Astrocyte (in vitro differentiated cells and primary cell): ENCODE data around the gene CORO2B. TPM values are rescaled to one million over a fixed set of nuclear protein-coding genes. Genes with fewer than 3 reads are reported as not detected.

ENCODE experiments used
- DNase-seq: peaks from one replicate; pipeline ENCODE4 v3.0.0-alpha.2; 2010; ENCODE audit warnings: low read depth
- FAIRE-seq: peaks from 2 replicates; lab custom pipeline; 2011; peaks lifted over from hg19 to GRCh38; lab: Jason Lieb, UNC
- H2AFZ ChIP-seq: 2 replicates; pipeline ENCODE4 v1.6.0; 2012; ENCODE audit warnings: low read depth, low read length, inconsistent platforms
- H3K27ac ChIP-seq: 2 replicates; pipeline ENCODE4 v1.5.1; 2011; ENCODE audit warnings: low read depth, low read length, inconsistent platforms
- H3K27me3 ChIP-seq: 2 replicates; pipeline ENCODE4 v1.6.0; 2011; ENCODE audit warnings: low read length, inconsistent platforms; ENCODE audit not compliant: insufficient read depth
- H3K36me3 ChIP-seq: 2 replicates; pipeline ENCODE4 v1.5.1; 2011; ENCODE audit warnings: low read length, inconsistent platforms; ENCODE audit not compliant: insufficient read depth
- H3K4me1 ChIP-seq: 2 replicates; pipeline ENCODE4 v1.5.1; 2011; ENCODE audit warnings: low read length, inconsistent platforms; ENCODE audit not compliant: insufficient read depth
- H3K4me2 ChIP-seq: 2 replicates; pipeline ENCODE4 v1.6.0; 2012; ENCODE audit warnings: low read length, inconsistent platforms
- H3K4me3 ChIP-seq: 2 replicates; pipeline ENCODE4 v1.5.1; 2011; ENCODE audit warnings: low read depth, mild to moderate bottlenecking, low read length, inconsistent platforms; ENCODE audit not compliant: insufficient read depth
- H3K79me2 ChIP-seq: 2 replicates; pipeline ENCODE4 v1.6.0; 2012; ENCODE audit warnings: mild to moderate bottlenecking, low read length, inconsistent platforms; ENCODE audit not compliant: insufficient read depth
- H3K9ac ChIP-seq: 2 replicates; pipeline ENCODE4 v1.6.0; 2012; ENCODE audit warnings: mild to moderate bottlenecking, low read length, inconsistent platforms
- H3K9me3 ChIP-seq: 2 replicates; pipeline ENCODE4 v1.5.1; 2012; ENCODE audit warnings: low read depth, mild to moderate bottlenecking, low read length, inconsistent platforms; ENCODE audit not compliant: insufficient read depth
- H4K20me1 ChIP-seq: 2 replicates; pipeline ENCODE4 v1.6.0; 2012; ENCODE audit warnings: low read length, inconsistent platforms; ENCODE audit not compliant: insufficient read depth
- H3K27ac Mint-ChIP-seq: one replicate; pipeline ENCODE4 v1.8.0; 2021; ENCODE audit warnings: mild to moderate bottlenecking, mixed read lengths; ENCODE audit not compliant: unreplicated experiment
- H3K27me3 Mint-ChIP-seq: one replicate; pipeline ENCODE4 v1.8.0; 2021; ENCODE audit warnings: low read depth, mixed read lengths; ENCODE audit not compliant: unreplicated experiment
- H3K36me3 Mint-ChIP-seq: one replicate; pipeline ENCODE4 v1.8.0; 2021; ENCODE audit warnings: low read depth, mixed read lengths; ENCODE audit not compliant: unreplicated experiment
- H3K4me1 Mint-ChIP-seq: one replicate; pipeline ENCODE4 v1.8.0; 2021; ENCODE audit warnings: low read depth, mixed read lengths; ENCODE audit not compliant: unreplicated experiment
- H3K4me3 Mint-ChIP-seq: one replicate; pipeline ENCODE4 v1.8.0; 2021; ENCODE audit warnings: mild to moderate bottlenecking, moderate library complexity, mixed read lengths; ENCODE audit not compliant: unreplicated experiment
- H3K9me3 Mint-ChIP-seq: one replicate; pipeline ENCODE4 v1.8.0; 2021; ENCODE audit warnings: mild to moderate bottlenecking, mixed read lengths; ENCODE audit not compliant: unreplicated experiment
- EZH2 ChIP-seq: IDR thresholded peaks from 2 replicates; pipeline ENCODE4 v1.6.1; 2012; ENCODE audit warnings: mild to moderate bottlenecking, low read length, inconsistent platforms; ENCODE audit not compliant: insufficient read depth
- total RNA-seq: library from RNA; stranded (reverse); gene quantifications from 2 replicates; pipeline ENCODE4 v1.2.1, GENCODE V29; 2021
- TF ChIP-seq, protein P1 (sequence below): IDR thresholded peaks from 2 replicates; pipeline ENCODE4 v1.5.1; 2011; ENCODE audit warnings: low read depth, mild to moderate bottlenecking, inconsistent platforms, low read length, moderate library complexity; ENCODE audit not compliant: insufficient read depth

CORO2B gene
- total RNA-seq, 1 donor from 2014 or later, result 7.4 TPM

DNA sequence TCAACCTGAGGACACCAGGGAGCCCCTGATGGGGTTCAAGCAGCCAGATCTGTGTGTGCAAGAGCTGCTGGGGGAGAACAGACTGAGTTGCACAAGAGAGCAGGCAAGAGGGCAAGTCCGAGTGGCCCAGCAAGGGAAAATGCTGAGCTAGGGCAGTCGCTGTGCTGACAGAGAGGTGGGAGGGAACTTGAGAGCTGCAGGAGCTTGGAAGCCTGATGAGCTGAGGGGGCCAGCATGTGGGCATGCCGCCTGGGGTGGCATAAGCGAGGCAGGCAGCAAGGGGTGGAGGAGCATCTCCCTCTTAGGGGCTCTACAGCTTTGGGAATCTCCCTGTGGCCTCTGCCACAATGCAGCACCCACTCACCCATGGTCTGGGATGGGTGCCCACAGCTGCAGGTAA is 4.7 kb upstream of the CORO2B start:
- no peaks in the 10 kb centered on the region for H3K36me3 ChIP-seq
- peaks cover 5% of the 10 kb centered on the region for H4K20me1 ChIP-seq
- FAIRE-seq (no peak), DNase-seq (no peak)
- no peak overlapping the region for H3K27ac ChIP-seq
- H3K9me3 Mint-ChIP-seq, result no peaks in the 10 kb centered on the region
- no peak overlapping the region for H3K4me3 ChIP-seq
- H3K4me3 Mint-ChIP-seq, result no peak overlapping the region
- TF ChIP-seq, protein P1, sequence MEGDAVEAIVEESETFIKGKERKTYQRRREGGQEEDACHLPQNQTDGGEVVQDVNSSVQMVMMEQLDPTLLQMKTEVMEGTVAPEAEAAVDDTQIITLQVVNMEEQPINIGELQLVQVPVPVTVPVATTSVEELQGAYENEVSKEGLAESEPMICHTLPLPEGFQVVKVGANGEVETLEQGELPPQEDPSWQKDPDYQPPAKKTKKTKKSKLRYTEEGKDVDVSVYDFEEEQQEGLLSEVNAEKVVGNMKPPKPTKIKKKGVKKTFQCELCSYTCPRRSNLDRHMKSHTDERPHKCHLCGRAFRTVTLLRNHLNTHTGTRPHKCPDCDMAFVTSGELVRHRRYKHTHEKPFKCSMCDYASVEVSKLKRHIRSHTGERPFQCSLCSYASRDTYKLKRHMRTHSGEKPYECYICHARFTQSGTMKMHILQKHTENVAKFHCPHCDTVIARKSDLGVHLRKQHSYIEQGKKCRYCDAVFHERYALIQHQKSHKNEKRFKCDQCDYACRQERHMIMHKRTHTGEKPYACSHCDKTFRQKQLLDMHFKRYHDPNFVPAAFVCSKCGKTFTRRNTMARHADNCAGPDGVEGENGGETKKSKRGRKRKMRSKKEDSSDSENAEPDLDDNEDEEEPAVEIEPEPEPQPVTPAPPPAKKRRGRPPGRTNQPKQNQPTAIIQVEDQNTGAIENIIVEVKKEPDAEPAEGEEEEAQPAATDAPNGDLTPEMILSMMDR, result no peak
- no peak for TF ChIP-seq EZH2
- peaks cover 9% of the 10 kb centered on the region for H3K4me1 ChIP-seq
- no peak overlapping the region for H3K9ac ChIP-seq
- H3K27ac Mint-ChIP-seq, result no peak overlapping the region
- H3K27me3 Mint-ChIP-seq, result peaks cover 49% of the 10 kb centered on the region
- no peaks in the 10 kb centered on the region for H3K36me3 Mint-ChIP-seq
- H3K4me2 ChIP-seq, result no peak overlapping the region
- H3K79me2 ChIP-seq, result peaks cover 7% of the 10 kb centered on the region
- no peaks in the 10 kb centered on the region for H3K27me3 ChIP-seq
- no peak overlapping the region for H2AFZ ChIP-seq
- peaks cover 3% of the 10 kb centered on the region for H3K4me1 Mint-ChIP-seq
- H3K9me3 ChIP-seq, result no peaks in the 10 kb centered on the region

GRCh38 chr15:68574629-68575028 is 4.2 kb upstream of the CORO2B start:
- no peak overlapping the region for H3K4me3 ChIP-seq
- H3K4me3 Mint-ChIP-seq, result no peak overlapping the region
- H3K36me3 ChIP-seq, result no peaks in the 10 kb centered on the region
- no peaks in the 10 kb centered on the region for H3K9me3 Mint-ChIP-seq
- no peak overlapping the region for H3K9ac ChIP-seq
- DNase-seq, result no peak
- no peak overlapping the region for H2AFZ ChIP-seq
- H4K20me1 ChIP-seq, result peaks cover 6% of the 10 kb centered on the region
- H3K9me3 ChIP-seq, result no peaks in the 10 kb centered on the region
- H3K27me3 ChIP-seq, result no peaks in the 10 kb centered on the region
- no peak overlapping the region for H3K4me2 ChIP-seq
- FAIRE-seq, result no peak
- peaks cover 10% of the 10 kb centered on the region for H3K4me1 ChIP-seq
- TF ChIP-seq EZH2, result no peak
- TF ChIP-seq, protein P1, result no peak
- no peaks in the 10 kb centered on the region for H3K36me3 Mint-ChIP-seq
- peaks cover 3% of the 10 kb centered on the region for H3K4me1 Mint-ChIP-seq
- peaks cover 49% of the 10 kb centered on the region for H3K27me3 Mint-ChIP-seq
- H3K79me2 ChIP-seq, result peaks cover 11% of the 10 kb centered on the region
- H3K27ac Mint-ChIP-seq, result no peak overlapping the region
- H3K27ac ChIP-seq, result no peak overlapping the region

- Mint-ChIP-seq H3K9me3 (no peaks in the 10 kb centered on the region), H3K27ac (no peak overlapping the region), H3K36me3 (no peaks in the 10 kb centered on the region), H3K4me3 (no peak overlapping the region), H3K27me3 (peaks cover 49% of the 10 kb centered on the region), H3K4me1 (peaks cover 5% of the 10 kb centered on the region)
- Histone ChIP-seq H4K20me1 (peaks cover 20% of the 10 kb centered on the region), H3K9me3 (no peaks in the 10 kb centered on the region), H3K79me2 (peaks cover 28% of the 10 kb centered on the region), H3K36me3 (no peaks in the 10 kb centered on the region), H3K9ac (no peak overlapping the region), H3K4me3 (no peak overlapping the region), H2AFZ (no peak overlapping the region), H3K27ac (no peak overlapping the region), H3K4me1 (peaks cover 19% of the 10 kb centered on the region), H3K4me2 (no peak overlapping the region), H3K27me3 (no peaks in the 10 kb centered on the region)
- FAIRE-seq (no peak), DNase-seq (no peak)
- TF ChIP-seq, protein P1, result no peak
- TF ChIP-seq EZH2, result no peak
Observed at GRCh38 chr15:68576235-68576892, 2.4 kb upstream of the CORO2B start.
